Astrocyte of the spinal cord (primary cell): Measurements from ENCODE around the gene DEUP1.
A peak's percentile ranks its signal among the peaks of the same experiment; 100 is the strongest.

ENCODE experiments used
- DNase-seq: peaks from one replicate; pipeline ENCODE4 v3.0.0; 2011; ENCODE audit warnings: low read depth, low spot score
- H3K4me3 ChIP-seq: 2 replicates; pipeline ENCODE4 v1.5.1; 2011; ENCODE audit warnings: low read depth, mild to moderate bottlenecking, low read length, moderate library complexity
- CTCF ChIP-seq: IDR thresholded peaks from 2 replicates; pipeline ENCODE4 v1.5.1; 2012; ENCODE audit warnings: low read depth, mild to moderate bottlenecking, low read length, inconsistent platforms
- in situ Hi-C: cut with HindIII; loops from 2 replicates; pipeline ENCODE4 v1.10.0; 2017; ENCODE audit warnings: low sequenced_read_pairs

DEUP1 gene

DNA sequence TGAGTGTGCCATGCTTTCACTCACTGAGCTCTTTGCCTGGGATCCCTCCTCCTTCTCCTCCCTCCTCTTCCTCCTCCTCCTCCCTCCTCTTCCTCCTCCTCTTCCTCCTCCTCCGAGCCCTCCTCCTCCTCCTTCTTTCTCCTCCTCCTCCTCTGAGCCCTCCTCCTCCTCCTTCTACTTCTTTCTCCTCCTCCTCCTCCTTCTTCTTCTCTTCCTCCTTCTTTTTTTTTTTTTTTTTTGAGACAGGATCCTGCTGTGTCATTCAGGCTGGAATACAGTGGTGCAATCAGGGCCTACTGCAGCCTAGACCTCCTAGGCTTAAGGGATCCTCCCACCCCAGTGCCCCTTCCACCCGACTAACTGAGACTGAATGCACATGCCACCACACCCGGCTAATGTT, 62.3 kb downstream of the DEUP1 start:
- no peak for DNase-seq
- no peak for TF ChIP-seq CTCF
- H3K4me3 ChIP-seq = no peak overlapping the region
- in situ Hi-C loops = no loop called here

DNA sequence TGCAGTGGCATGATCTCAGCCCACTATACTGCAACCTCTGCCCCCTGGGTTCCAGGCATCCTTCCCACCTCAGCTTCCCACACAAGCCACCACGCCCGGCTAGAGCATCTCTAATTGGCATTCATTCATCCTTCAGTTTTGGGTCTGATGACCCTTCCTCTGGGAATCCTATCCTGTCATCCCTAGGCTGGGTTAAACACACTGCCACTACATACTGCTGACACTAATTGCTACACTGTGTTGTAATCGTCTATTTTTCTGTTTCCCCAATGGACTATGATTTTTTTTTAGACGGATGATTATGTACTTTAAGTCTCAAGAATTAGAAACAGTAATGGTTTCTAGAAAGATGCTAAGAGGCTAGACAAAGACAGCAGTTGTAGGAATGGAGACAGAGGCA, 62.8 kb downstream of the DEUP1 start:
- no peak for DNase-seq
- in situ Hi-C loops = no loop called here
- TF ChIP-seq CTCF = no peak
- no peak overlapping the region for H3K4me3 ChIP-seq

DNA sequence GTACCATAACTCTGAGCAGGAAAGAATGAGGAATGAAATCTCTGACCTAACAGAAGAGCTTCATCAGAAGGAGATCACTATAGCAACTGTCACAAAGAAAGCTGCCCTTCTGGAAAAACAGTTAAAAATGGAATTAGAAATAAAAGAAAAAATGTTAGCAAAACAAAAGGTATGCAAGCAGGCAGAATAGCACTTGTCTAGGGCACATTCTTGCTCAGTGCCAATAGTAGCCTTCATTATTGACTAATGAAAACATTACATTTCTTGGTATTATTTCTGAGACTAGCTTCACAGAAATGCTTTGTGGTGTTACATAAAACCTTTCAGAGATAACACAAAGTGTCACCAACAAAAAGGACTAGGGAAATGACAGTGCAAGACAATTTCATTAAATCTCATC, 63.9 kb downstream of the DEUP1 start:
- DNase-seq = no peak
- no peak for TF ChIP-seq CTCF
- H3K4me3 ChIP-seq = no peak overlapping the region
- in situ Hi-C loops = no loop called here

- no peak overlapping the region for H3K4me3 ChIP-seq
- TF ChIP-seq CTCF = no peak
- in situ Hi-C loops = no loop called here
- DNase-seq = peak; percentile 73
These were observed 65.8 kb downstream of the DEUP1 start for GRCh38 chr11:93396316-93396715.

DNA sequence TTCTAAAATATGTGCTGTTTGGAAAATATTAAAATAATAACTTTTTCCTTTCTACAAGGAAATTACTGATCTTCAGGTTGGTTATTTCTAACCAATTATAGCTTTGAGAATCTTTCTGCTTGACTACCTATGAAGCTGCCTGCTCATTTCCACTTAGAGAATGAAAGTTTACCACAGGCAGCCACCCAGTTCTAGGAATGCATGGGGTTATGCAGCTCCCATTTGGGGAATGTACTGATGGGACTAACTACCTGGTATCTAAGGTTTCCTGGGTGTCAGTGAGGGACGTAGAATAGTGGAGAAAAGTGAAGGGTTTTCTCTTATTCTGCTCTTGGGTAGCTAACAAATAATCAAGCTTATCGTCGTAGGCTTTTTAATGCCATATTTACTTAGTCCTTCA, 73.4 kb downstream of the DEUP1 start:
- H3K4me3 ChIP-seq = no peak overlapping the region
- DNase-seq = no peak
- in situ Hi-C loops = no loop called here
- TF ChIP-seq CTCF = no peak

GRCh38 chr11:93407777-93408401, 77.3 kb downstream of the DEUP1 start:
- DNase-seq = no peak
- no peak for TF ChIP-seq CTCF
- H3K4me3 ChIP-seq = no peak overlapping the region
- in situ Hi-C loops = no loop called here

GRCh38 chr11:93410441-93410840, 79.9 kb downstream of the DEUP1 start:
- DNase-seq = no peak
- TF ChIP-seq CTCF = no peak
- H3K4me3 ChIP-seq = no peak overlapping the region
- in situ Hi-C loops = no loop called here
